K562 (cell line): Measurements from ENCODE around the gene BANK1. TPM values are rescaled to one million over a fixed set of nuclear protein-coding genes. Genes with fewer than 3 reads are reported as not detected.

Experiments used
- ATAC-seq: fragments of 200-7000 bp; cut with Tn5 transposase; 3 replicates; pipeline ENCODE4 v1.9.1; 2020; ENCODE audit warnings: moderate library complexity
- BruUV-seq: library from RNA; stranded (reverse); fragments of 400-500 nt; replicated peaks from 2 replicates; lab custom pipeline; 2021; lab: Mats Ljungman, UMichigan
- CTCF ChIA-PET: fragments of 300-600 bp; formaldehyde crosslinking; extraction: SDS; loops from one replicate; lab custom pipeline; 2021; ENCODE audit warnings: low intra/inter-chr PET ratio; lab: Yijun Ruan, JAX
- POLR2A ChIA-PET: fragments of 300-600, 350-650 bp; sonication (Branson Sonifier 250); formaldehyde crosslinking; extraction: SDS; loops from one replicate; lab custom pipeline; 2021; ENCODE audit warnings: antibody characterized with exemption, inconsistent platforms; lab: Yijun Ruan, JAX
- DNase-seq, 4 experiments: peaks; one replicate each; pipeline versions ENCODE4 v3.0.0 to v3.0.0-alpha.2; 2011 to 2018; ENCODE audit warnings: low spot score in 3 of 4, mixed read lengths in 3 of 4; ENCODE audit errors: extremely low read depth in 1 of 4
- FAIRE-seq: peaks from 2 replicates; lab custom pipeline; 2011; peaks lifted over from hg19 to GRCh38; lab: Jason Lieb, UNC
- H2AFZ ChIP-seq: 2 replicates; pipeline ENCODE4 v1.6.0; 2011; ENCODE audit warnings: low read depth, low read length, control low read depth, inconsistent platforms
- H3K27ac ChIP-seq: fragments of 200-600 bp; 3 replicates; pipeline ENCODE4 v1.8.0; 2011; ENCODE audit warnings: low read depth, mild to moderate bottlenecking, control low read depth, inconsistent platforms, low read length, moderate library complexity, mixed read lengths; ENCODE audit errors: extremely low read depth
- H3K27me3 ChIP-seq, 2 experiments: fragments of 300-600 bp in 1 of 2; 2 replicates in 1 of 2; 3 replicates in 1 of 2; pipeline versions ENCODE4 v1.6.0 to v1.8.0; 2011; ENCODE audit warnings: inconsistent platforms in 2 of 2, low read length in 2 of 2, mild to moderate bottlenecking in 1 of 2, mixed read lengths in 1 of 2, moderate library complexity in 1 of 2; ENCODE audit not compliant: control insufficient read depth in 2 of 2, insufficient read depth in 2 of 2
- H3K36me3 ChIP-seq: fragments of 300-600 bp; 3 replicates; pipeline ENCODE4 v1.8.0; 2011; ENCODE audit warnings: mild to moderate bottlenecking, low read length, inconsistent platforms; ENCODE audit not compliant: control insufficient read depth, insufficient read depth
- H3K4me1 ChIP-seq, 2 experiments: fragments of 200-600 bp in 1 of 2; replicated peaks in 1 of 2; 2 replicates in 1 of 2; 3 replicates in 1 of 2; pipeline versions ENCODE4 v1.5.1 to v1.8.0; 2011; ENCODE audit warnings: inconsistent platforms in 2 of 2, low read length in 2 of 2, mild to moderate bottlenecking in 1 of 2, mixed read lengths in 1 of 2, moderate library complexity in 1 of 2; ENCODE audit not compliant: control insufficient read depth in 2 of 2, insufficient read depth in 2 of 2
- H3K4me2 ChIP-seq: 2 replicates; pipeline ENCODE4 v1.6.1; 2011; ENCODE audit warnings: low read length, control low read depth, inconsistent platforms, mixed read lengths; ENCODE audit not compliant: insufficient read depth
- H3K4me3 ChIP-seq: fragments of 200-600 bp; sonication (generic), shearing (Covaris generic); 2 replicates; pipeline ENCODE4 v1.5.1; 2016; ENCODE audit warnings: control low read depth, inconsistent platforms
- H3K79me2 ChIP-seq: fragments of 200-600 bp; 3 replicates; pipeline ENCODE4 v1.8.0; 2011; ENCODE audit warnings: low read length, inconsistent platforms; ENCODE audit not compliant: control insufficient read depth, insufficient read depth
- H3K9ac ChIP-seq, 2 experiments: 2 replicates each; pipeline versions ENCODE4 v1.6.0 to v1.6.1; 2011; ENCODE audit warnings: low read depth in 2 of 2, low read length in 2 of 2, control low read depth in 1 of 2, inconsistent platforms in 1 of 2, mild to moderate bottlenecking in 1 of 2, mixed read lengths in 1 of 2; ENCODE audit not compliant: insufficient read depth in 1 of 2
- H3K9me1 ChIP-seq: one replicate; pipeline ENCODE4 v1.6.0; 2011; ENCODE audit warnings: inconsistent platforms, mild to moderate bottlenecking, low read length, moderate library complexity; ENCODE audit not compliant: control insufficient read depth, insufficient read depth
- H3K9me3 ChIP-seq: replicated peaks from 2 replicates; pipeline ENCODE4 v1.5.1; 2011; ENCODE audit warnings: low read depth, low read length, inconsistent platforms; ENCODE audit not compliant: control insufficient read depth, insufficient read depth
- H4K20me1 ChIP-seq: replicated peaks from 2 replicates; pipeline ENCODE4 v1.6.1; 2011; ENCODE audit warnings: low read length, inconsistent platforms, mixed read lengths; ENCODE audit not compliant: control insufficient read depth, insufficient read depth
- BRD4 ChIP-seq: fragments of 200-600 bp; sonication (generic); IDR thresholded peaks from 2 replicates; pipeline ENCODE4 v1.6.1; 2017; ENCODE audit warnings: inconsistent platforms
- DLX4 ChIP-seq: fragments of 250-450 bp; sonication (Bioruptor Pico); IDR thresholded peaks from 2 replicates; pipeline ENCODE4 v1.6.1; 2021; ENCODE audit warnings: mild to moderate bottlenecking
- ELF4 ChIP-seq: fragments of 450-650 bp; formaldehyde crosslinking; IDR thresholded peaks from 2 replicates; pipeline ENCODE4 v1.4.0; 2022; ENCODE audit warnings: missing genetic modification characterization
- GMEB1 ChIP-seq: fragments of 250-450 bp; sonication (Bioruptor Pico); IDR thresholded peaks from 2 replicates; pipeline ENCODE4 v1.4.0; 2020; ENCODE audit warnings: mild to moderate bottlenecking
- GTF2F1 ChIP-seq: IDR thresholded peaks from 2 replicates; pipeline ENCODE4 v1.6.1; 2011; ENCODE audit warnings: low read depth, low read length, improper control_type of control experiment
- JUN ChIP-seq, 2 experiments: sonication (generic) in 1 of 2; formaldehyde crosslinking in 1 of 2; IDR thresholded peaks; 2 replicates each; pipeline versions ENCODE4 v1.6.1 to v1.8.0; 2012 to 2022; ENCODE audit warnings: borderline replicate concordance in 2 of 2, mild to moderate bottlenecking in 2 of 2, improper control_type of control experiment in 1 of 2, low read depth in 1 of 2, low read length in 1 of 2, missing genetic modification reagents in 1 of 2
- KLF6 ChIP-seq: fragments of 250-450 bp; sonication (Bioruptor Pico); IDR thresholded peaks from 2 replicates; pipeline ENCODE4 v1.4.0; 2020; ENCODE audit warnings: mild to moderate bottlenecking, moderate library complexity, borderline replicate concordance
- NBN ChIP-seq: fragments of 450-650 bp; IDR thresholded peaks from 2 replicates; pipeline ENCODE4 v1.6.1; 2016; ENCODE audit warnings: low read depth, mild to moderate bottlenecking
- NCOR1 ChIP-seq: fragments of 450-650 bp; IDR thresholded peaks from 2 replicates; pipeline ENCODE4 v1.6.1; 2016; ENCODE audit warnings: mild to moderate bottlenecking, moderate library complexity
- NR2C1 ChIP-seq, 2 experiments: fragments of 450-650 bp; IDR thresholded peaks; 2 replicates each; pipeline ENCODE4 v1.6.1; 2017; ENCODE audit warnings: mild to moderate bottlenecking in 2 of 2, antibody characterized with exemption in 1 of 2, inconsistent platforms in 1 of 2, missing compliant biosample characterization in 1 of 2, missing genetic modification characterization in 1 of 2
- PCBP2 ChIP-seq: fragments of 200-400 bp; formaldehyde crosslinking; IDR thresholded peaks from 2 replicates; pipeline ENCODE4 v1.6.1; 2018; ENCODE audit warnings: low read length, low read depth, mild to moderate bottlenecking, moderate library complexity; ENCODE audit not compliant: poor library complexity, severe bottlenecking
- PHB ChIP-seq: fragments of 250-450 bp; sonication (Bioruptor Pico); IDR thresholded peaks from 2 replicates; pipeline ENCODE4 v1.5.0; 2021
- POLR2AphosphoS2 ChIP-seq: IDR thresholded peaks from 2 replicates; pipeline ENCODE4 v1.6.1; 2012; ENCODE audit warnings: low read length, improper control_type of control experiment
- PREB ChIP-seq: sonication (generic); formaldehyde crosslinking; IDR thresholded peaks from 2 replicates; pipeline ENCODE4 v1.8.1; 2023; ENCODE audit warnings: mild to moderate bottlenecking, missing genetic modification reagents
- RNF219 ChIP-seq: fragments of 250-450 bp; sonication (Bioruptor Pico); IDR thresholded peaks from 2 replicates; pipeline ENCODE4 v1.5.0; 2022; ENCODE audit warnings: mild to moderate bottlenecking
- STAT5A ChIP-seq: IDR thresholded peaks from 2 replicates; pipeline ENCODE4 v1.6.1; 2012; ENCODE audit warnings: low read length, inconsistent platforms, borderline replicate concordance
- TCF7 ChIP-seq: sonication (generic); IDR thresholded peaks from 2 replicates; pipeline ENCODE4 v1.6.1; 2016; ENCODE audit warnings: antibody characterized with exemption, borderline replicate concordance
- WGBS: fragments of 100-300 bp; shearing (Covaris generic); methylation state at CpG from one replicate; pipeline ENCODE4 v1.1.6; 2016; ENCODE audit warnings: low coverage, mixed read lengths; ENCODE audit not compliant: insufficient coverage; ENCODE audit errors: missing lambda C conversion rate; 5-methylcytosine and 5-hydroxymethylcytosine counted together
- in situ Hi-C: fragments of 300-500 bp; cut with MboI; formaldehyde crosslinking; loops from 4 replicates; pipeline ENCODE4 v1.15.0; 2018; ENCODE audit warnings: inconsistent platforms, mixed read lengths
- intact Hi-C: fragments of 100-400 bp; cut with micrococcal nuclease; formaldehyde crosslinking; loops from 2 replicates; pipeline ENCODE4 v1.14.2; 2022
- polyA plus RNA-seq, 8 experiments: library from polyadenylated mRNA; depleted of rRNA in 4 of 8; stranded (reverse) in 5 of 8; unstranded in 3 of 8; fragments of >200 nt; fragmentation: Nextera tagmentation in 2 of 8; fragmentation: Illumina TruSeq in 1 of 8; extraction: Ambion mirVana in 2 of 8; extraction: Trizol in 1 of 8; gene quantifications; 2 replicates each; pipeline versions ENCODE4 v1.2.1 to v1.2.3, GENCODE V29; 2011 to 2014; ENCODE audit warnings: inconsistent platforms in 1 of 8, missing spikeins in 1 of 8
- total RNA-seq, 7 experiments: library from RNA; depleted of rRNA in 6 of 7; stranded (reverse); fragments of >200 nt in 6 of 7; fragmentation: Illumina TruSeq in 2 of 7; extraction: Trizol in 2 of 7; gene quantifications; 2 replicates each; pipeline versions ENCODE4 v1.2.1 to v1.2.3, GENCODE V29; 2011 to 2021; ENCODE audit warnings: low replicate concordance in 1 of 7

The BANK1 gene
- total and polyA plus RNA-seq, 9 of the 15 experiments (the other 6 are each of a cell fraction or from before 2014, with no cell fraction given), result not detected

GRCh38 chr4:101938836-101939235 lies 148.3 kb downstream of the BANK1 start (continued):
- TF ChIP-seq PCBP2, result no peak
- TF ChIP-seq JUN (IDR thresholded peaks at IDR 0.05; ENCODE audit: borderline replicate concordance, low read depth, low read length), result no peak
- TF ChIP-seq JUN (CRISPR knock-in tag; IDR thresholded peaks at IDR 0.05; ENCODE audit: borderline replicate concordance), result no peak
- no peak for TF ChIP-seq NR2C1 (IDR thresholded peaks at IDR 0.05)
- no peak for TF ChIP-seq NR2C1 (tag; IDR thresholded peaks at IDR 0.05)
- TF ChIP-seq POLR2AphosphoS2, result no peak
- no peak for TF ChIP-seq ELF4
- TF ChIP-seq GMEB1, result no peak
- no peak for TF ChIP-seq NBN

GRCh38 chr4:101941816-101942358 lies 151.4 kb downstream of the BANK1 start:
- no peak overlapping the region for H3K9ac ChIP-seq
- H3K4me1 ChIP-seq, result no peaks in the 10 kb centered on the region
- POLR2A ChIA-PET, result no interaction called here
- in situ Hi-C loops (no loop called here), intact Hi-C loops (no loop called here)
- no peaks in the 10 kb centered on the region for H3K27me3 ChIP-seq
- H3K79me2 ChIP-seq, result no peaks in the 10 kb centered on the region
- BruUV-seq, result no TSS peak
- DNase-seq (no peak), ATAC-seq (no peak), FAIRE-seq (no peak)
- no peak overlapping the region for H3K4me2 ChIP-seq
- no peak overlapping the region for H2AFZ ChIP-seq
- no peak overlapping the region for H3K4me3 ChIP-seq
- H3K9me1 ChIP-seq, result no peaks in the 10 kb centered on the region
- 6% methylated on average over 1 of the region's 1 CpG for whole genome bisulfite sequencing
- H4K20me1 ChIP-seq, result no peaks in the 10 kb centered on the region
- H3K36me3 ChIP-seq, result no peaks in the 10 kb centered on the region
- no peak overlapping the region for H3K27ac ChIP-seq
- no peaks in the 10 kb centered on the region; the same call in 1 of the 2 replicates for H3K9me3 ChIP-seq
- TF ChIP-seq NCOR1, result no peak
- TF ChIP-seq STAT5A, result no peak
- TF ChIP-seq BRD4, result no peak
- TF ChIP-seq PREB, result no peak
- TF ChIP-seq TCF7, result no peak
- TF ChIP-seq DLX4 (CRISPR knock-in tag), result no peak
- TF ChIP-seq PHB (CRISPR knock-in tag), result no peak
- no peak for TF ChIP-seq KLF6
- TF ChIP-seq RNF219 (CRISPR knock-in tag), result no peak
- TF ChIP-seq GTF2F1, result no peak
- CTCF ChIA-PET, result no interaction called here
